Brain pericyte (primary cell): Measurements from ENCODE around the gene NET1.

ENCODE experiments used
- DNase-seq: peaks from one replicate; pipeline ENCODE4 v3.0.0-alpha.2; 2012; ENCODE audit warnings: low read depth, low spot score

NET1 gene

GRCh38 chr10:5442065-5442989 is 30.0 kb downstream of the NET1 start:
- no peak for DNase-seq

DNA sequence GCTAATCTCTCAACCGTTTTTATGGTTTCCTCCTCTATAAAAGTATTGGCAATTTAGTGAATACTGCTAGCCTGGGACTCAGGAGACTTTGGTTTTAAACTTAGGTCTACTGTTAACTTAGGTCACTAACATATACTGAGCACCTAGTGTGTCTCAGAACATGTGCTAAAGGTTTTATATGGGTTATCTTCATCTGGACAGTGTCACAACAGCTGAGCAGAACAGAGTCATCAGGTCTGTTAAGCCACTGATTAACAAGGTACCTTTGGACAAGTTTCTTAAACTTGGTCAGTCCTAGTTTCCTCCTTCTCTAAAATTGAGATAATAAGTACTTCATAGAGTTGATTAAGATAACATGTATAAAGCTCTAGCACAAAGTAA is 30.6 kb downstream of the NET1 start:
- DNase-seq, result no peak

- DNase-seq, result no peak
Observed at GRCh38 chr10:5443429-5443828, 31.1 kb downstream of the NET1 start.

- no peak for DNase-seq
Observed at GRCh38 chr10:5445006-5445405, 32.6 kb downstream of the NET1 start.

DNA sequence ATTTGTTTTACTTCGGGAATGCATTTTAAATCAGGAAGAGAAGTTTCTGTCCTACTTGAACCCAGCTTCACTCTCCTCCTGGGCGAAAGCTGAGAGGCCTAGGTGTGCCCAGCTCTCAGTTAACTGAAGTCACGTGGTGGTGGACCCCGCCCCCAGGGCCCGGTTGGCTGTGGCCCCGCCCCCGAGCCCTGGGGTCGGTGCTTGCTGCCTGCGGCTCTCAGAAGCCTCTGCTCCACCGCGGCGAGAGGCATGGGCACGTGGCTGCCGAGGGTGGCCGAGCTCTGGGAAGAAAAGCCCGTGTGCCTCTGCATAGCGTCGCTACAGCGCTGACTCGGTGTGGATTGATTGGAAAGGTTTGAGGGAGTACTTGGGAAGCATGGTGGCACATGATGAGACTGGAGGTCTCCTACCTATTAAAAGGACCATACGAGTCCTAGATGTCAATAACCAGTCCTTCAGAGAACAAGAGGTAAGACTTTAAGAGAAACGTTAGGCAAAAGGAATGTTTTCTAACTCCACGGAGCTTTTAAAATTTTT is 34.1 kb downstream of the NET1 start:
- peak; percentile 41 for DNase-seq

DNA sequence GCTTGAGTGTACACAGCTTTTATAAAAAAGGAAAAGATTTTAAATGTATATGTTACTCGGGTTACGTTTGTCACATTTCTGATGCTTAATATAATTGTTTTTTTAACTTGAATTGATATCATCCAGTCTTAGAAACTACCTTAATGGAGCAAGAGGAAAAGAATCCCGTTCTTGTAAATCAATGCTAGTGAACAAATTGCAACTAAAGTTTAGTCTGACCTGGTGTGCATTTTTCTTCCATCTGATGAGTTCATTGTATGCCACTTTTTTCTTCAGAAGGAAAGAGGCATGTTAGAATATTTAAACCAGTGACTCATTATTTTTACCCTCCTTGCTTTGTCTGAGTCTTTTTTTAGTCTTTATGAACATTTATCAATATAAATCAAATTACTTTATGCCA is 34.7 kb downstream of the NET1 start:
- no peak for DNase-seq

- DNase-seq, result no peak
Observed at GRCh38 chr10:5447611-5448071, 35.3 kb downstream of the NET1 start.

GRCh38 chr10:5448333-5449001 is 36.1 kb downstream of the NET1 start:
- DNase-seq, result no peak

DNA sequence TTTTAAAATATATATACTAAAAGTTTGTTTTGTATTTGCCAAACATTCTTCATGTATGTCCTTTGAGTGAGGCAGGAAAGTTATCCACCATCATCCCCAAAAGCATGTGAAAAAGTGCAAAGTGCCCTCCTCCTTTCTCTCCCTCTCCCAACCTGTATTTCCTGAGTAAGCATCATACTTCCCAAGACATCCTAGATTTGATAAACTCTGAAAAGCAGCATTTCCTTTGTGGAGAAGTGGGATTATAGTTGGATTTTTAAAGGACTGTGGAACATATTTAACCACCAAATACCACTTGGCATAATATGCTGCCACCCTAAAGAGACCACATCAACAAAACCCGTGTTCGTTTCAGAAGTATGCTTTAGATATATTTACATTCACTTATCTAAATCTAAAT is 36.9 kb downstream of the NET1 start:
- DNase-seq, result no peak

DNA sequence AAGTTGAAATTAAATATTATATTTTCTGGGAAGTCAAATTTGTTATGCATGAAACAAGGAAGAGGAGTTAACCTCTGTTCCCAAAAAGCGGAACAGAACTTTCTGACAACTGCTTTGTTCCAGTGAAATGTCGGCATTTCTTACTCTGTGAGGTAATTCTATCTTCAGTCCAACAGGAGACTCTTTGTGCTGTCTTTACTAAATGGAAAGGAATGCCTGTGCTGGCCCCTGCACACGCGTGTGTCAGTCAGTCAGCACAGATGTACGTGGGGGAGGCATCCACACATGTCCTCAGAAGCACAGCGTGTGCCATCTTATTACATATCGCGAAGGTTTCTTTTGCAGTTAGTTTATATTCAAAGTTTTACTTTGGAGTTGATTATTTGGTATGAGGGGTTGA is 37.5 kb downstream of the NET1 start:
- no peak for DNase-seq

- no peak for DNase-seq
Observed at GRCh38 chr10:5450605-5451384, 38.4 kb downstream of the NET1 start.

DNA sequence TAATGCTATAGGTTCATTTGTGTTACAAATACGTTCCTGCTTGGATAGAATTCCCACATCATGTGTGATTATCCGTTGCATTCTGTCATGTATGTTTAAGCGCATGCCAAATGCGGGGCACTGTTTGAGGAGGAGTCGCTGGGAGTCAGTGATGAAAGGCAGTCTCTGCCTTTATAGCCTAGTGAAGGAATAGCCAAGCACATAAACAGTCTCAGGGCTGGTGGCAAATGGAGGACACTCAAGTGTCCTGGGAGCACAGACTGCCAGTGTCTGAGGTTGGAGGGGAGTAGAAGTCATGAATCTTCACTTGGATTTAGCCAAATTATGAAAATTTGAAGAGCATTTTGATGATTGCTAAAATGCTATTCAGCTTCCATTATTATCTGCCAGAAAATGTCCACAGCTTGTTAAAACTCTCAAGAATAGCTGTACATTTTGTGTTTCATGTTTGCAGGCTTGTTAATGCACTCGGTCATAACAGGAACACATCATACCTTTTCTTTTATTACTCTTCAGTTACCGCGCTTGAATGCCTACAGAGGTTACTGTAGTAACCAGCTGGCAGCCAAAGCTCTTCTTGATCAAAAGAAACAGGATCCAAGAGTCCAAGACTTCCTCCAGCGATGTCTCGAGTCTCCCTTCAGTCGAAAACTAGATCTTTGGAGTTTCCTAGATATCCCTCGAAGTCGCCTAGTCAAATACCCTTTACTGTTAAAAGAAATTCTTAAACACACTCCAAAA is 41.6 kb downstream of the NET1 start:
- DNase-seq, result no peak

GRCh38 chr10:5456563-5456962 is 44.2 kb downstream of the NET1 start:
- DNase-seq, result no peak

DNA sequence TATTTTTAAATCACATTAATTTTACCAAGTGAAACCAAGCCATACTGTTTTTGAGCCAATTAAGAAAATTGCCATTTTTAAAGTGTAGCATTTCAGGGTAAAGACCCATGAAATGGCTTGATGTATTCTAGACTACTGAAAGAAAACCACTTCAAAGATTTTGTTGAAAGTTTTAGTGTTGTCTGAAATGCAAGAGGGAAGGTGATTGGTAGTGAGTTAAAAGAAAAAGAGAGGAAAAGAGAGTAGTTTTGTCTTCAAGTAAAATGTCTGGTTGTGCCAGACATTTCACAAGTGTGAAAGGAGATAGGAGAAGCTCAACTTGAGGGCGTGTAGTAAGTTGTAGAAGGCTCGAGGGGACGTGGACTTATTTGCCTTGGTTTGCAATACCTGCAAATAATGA is 45.4 kb downstream of the NET1 start:
- no peak for DNase-seq

GRCh38 chr10:5458425-5458824 is 46.1 kb downstream of the NET1 start:
- DNase-seq, result no peak

- no peak for DNase-seq
Observed at GRCh38 chr10:5458949-5459747, 46.8 kb downstream of the NET1 start.

- DNase-seq, result no peak
Observed at GRCh38 chr10:5460468-5461202, 48.3 kb downstream of the NET1 start.

- no peak for DNase-seq
Observed at GRCh38 chr10:5461203-5461588, 48.8 kb downstream of the NET1 start.

- DNase-seq, result no peak
Observed at GRCh38 chr10:5461914-5462840, 49.8 kb downstream of the NET1 start.
